TTC549 (cell line): Measurements from ENCODE around the gene ZFHX3.

ENCODE experiments used
- FAIRE-seq: peaks from 2 replicates; lab custom pipeline; 2012; peaks lifted over from hg19 to GRCh38; lab: Jason Lieb, UNC

The ZFHX3 gene

GRCh38 chr16:73040136-73040535 lies 7.8 kb downstream of the ZFHX3 start:
- no peak for FAIRE-seq

GRCh38 chr16:73037845-73038570 lies 9.9 kb downstream of the ZFHX3 start:
- no peak for FAIRE-seq

- FAIRE-seq = no peak
These were observed 10.6 kb downstream of the ZFHX3 start for GRCh38 chr16:73037331-73037745.

- no peak for FAIRE-seq
These were observed 11.7 kb downstream of the ZFHX3 start for GRCh38 chr16:73036074-73036826.

- no peak for FAIRE-seq
These were observed 13.6 kb downstream of the ZFHX3 start for GRCh38 chr16:73034374-73034773.

GRCh38 chr16:73033271-73033998 lies 14.5 kb downstream of the ZFHX3 start:
- FAIRE-seq = no peak

GRCh38 chr16:73032541-73033270 lies 15.2 kb downstream of the ZFHX3 start:
- no peak for FAIRE-seq

- no peak for FAIRE-seq
These were observed 15.9 kb downstream of the ZFHX3 start for GRCh38 chr16:73031984-73032383.

GRCh38 chr16:73031155-73031866 lies 16.6 kb downstream of the ZFHX3 start:
- no peak for FAIRE-seq

- FAIRE-seq = no peak
These were observed 19.1 kb downstream of the ZFHX3 start for GRCh38 chr16:73028721-73029361.

GRCh38 chr16:73028263-73028662 lies 19.7 kb downstream of the ZFHX3 start:
- no peak for FAIRE-seq

GRCh38 chr16:73027685-73028111 lies 20.2 kb downstream of the ZFHX3 start:
- no peak for FAIRE-seq

- FAIRE-seq = no peak
These were observed 20.9 kb downstream of the ZFHX3 start for GRCh38 chr16:73026754-73027684.

GRCh38 chr16:73025856-73026210 lies 22.1 kb downstream of the ZFHX3 start:
- FAIRE-seq = no peak

GRCh38 chr16:73025151-73025855 lies 22.6 kb downstream of the ZFHX3 start:
- FAIRE-seq = no peak

- FAIRE-seq = no peak
These were observed 23.3 kb downstream of the ZFHX3 start for GRCh38 chr16:73024571-73025105.

- no peak for FAIRE-seq
These were observed 24.0 kb downstream of the ZFHX3 start for GRCh38 chr16:73023752-73024570.

GRCh38 chr16:73023320-73023719 lies 24.6 kb downstream of the ZFHX3 start:
- FAIRE-seq = no peak
